Endothelial cell of umbilical vein (primary cell): ENCODE results near the gene HTRA1.

ENCODE experiments used
- EZH2 ChIP-seq: IDR thresholded peaks from 2 replicates; pipeline ENCODE4 v1.6.1; 2012; ENCODE audit warnings: borderline replicate concordance, low read depth, mild to moderate bottlenecking, moderate library complexity, low read length, inconsistent platforms; ENCODE audit not compliant: severe bottlenecking
- POLR2A ChIP-seq: IDR thresholded peaks from 2 replicates; pipeline ENCODE4 v1.6.1; 2012; ENCODE audit warnings: low read depth, mild to moderate bottlenecking, control low read depth, low read length
- POLR2AphosphoS5 ChIP-seq: IDR thresholded peaks from 2 replicates; pipeline ENCODE4 v1.6.1; 2012; ENCODE audit warnings: low read depth, mild to moderate bottlenecking, control low read depth, low read length, moderate library complexity; ENCODE audit not compliant: insufficient read depth
- TF ChIP-seq, protein P1 (sequence below), 2 donors: IDR thresholded peaks; 1 replicate in 1 of 2; 2 replicates in 1 of 2; pipeline ENCODE4 v1.5.1; 2011; ENCODE audit warnings: low read length in 2 of 2, mild to moderate bottlenecking in 2 of 2, moderate library complexity in 2 of 2, control low read depth in 1 of 2, inconsistent platforms in 1 of 2, low read depth in 1 of 2; ENCODE audit not compliant: insufficient read depth in 1 of 2; ENCODE audit errors: extremely low read depth in 1 of 2

- TF ChIP-seq, protein P1, sequence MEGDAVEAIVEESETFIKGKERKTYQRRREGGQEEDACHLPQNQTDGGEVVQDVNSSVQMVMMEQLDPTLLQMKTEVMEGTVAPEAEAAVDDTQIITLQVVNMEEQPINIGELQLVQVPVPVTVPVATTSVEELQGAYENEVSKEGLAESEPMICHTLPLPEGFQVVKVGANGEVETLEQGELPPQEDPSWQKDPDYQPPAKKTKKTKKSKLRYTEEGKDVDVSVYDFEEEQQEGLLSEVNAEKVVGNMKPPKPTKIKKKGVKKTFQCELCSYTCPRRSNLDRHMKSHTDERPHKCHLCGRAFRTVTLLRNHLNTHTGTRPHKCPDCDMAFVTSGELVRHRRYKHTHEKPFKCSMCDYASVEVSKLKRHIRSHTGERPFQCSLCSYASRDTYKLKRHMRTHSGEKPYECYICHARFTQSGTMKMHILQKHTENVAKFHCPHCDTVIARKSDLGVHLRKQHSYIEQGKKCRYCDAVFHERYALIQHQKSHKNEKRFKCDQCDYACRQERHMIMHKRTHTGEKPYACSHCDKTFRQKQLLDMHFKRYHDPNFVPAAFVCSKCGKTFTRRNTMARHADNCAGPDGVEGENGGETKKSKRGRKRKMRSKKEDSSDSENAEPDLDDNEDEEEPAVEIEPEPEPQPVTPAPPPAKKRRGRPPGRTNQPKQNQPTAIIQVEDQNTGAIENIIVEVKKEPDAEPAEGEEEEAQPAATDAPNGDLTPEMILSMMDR (IDR thresholded peaks at IDR 0.05; ENCODE audit: extremely low read depth in 1 of 2, insufficient read depth in 1 of 2, low read depth in 1 of 2, low read length in 2 of 2): no peak
- no peak for TF ChIP-seq POLR2AphosphoS5
- no peak for TF ChIP-seq POLR2A
- no peak for TF ChIP-seq EZH2
These were observed 82.5 kb downstream of the HTRA1 start for GRCh38 chr10:122543676-122544445.
